GM12878 (cell line): ENCODE data around the gene PIK3R3.

ENCODE experiments used
- BHLHE40 ChIP-seq, 2 experiments: fragments of 450-650 bp in 1 of 2; IDR thresholded peaks; 2 replicates each; pipeline ENCODE4 v1.6.1; 2011 to 2017; ENCODE audit warnings: low read depth in 2 of 2, borderline replicate concordance in 1 of 2, improper control_type of control experiment in 1 of 2, low read length in 1 of 2, mild to moderate bottlenecking in 1 of 2
- CREM ChIP-seq: IDR thresholded peaks from 2 replicates; pipeline ENCODE4 v1.6.1; 2014; ENCODE audit warnings: antibody characterized with exemption, low read depth
- MXI1 ChIP-seq: fragments of 150-350 bp; IDR thresholded peaks from 2 replicates; pipeline ENCODE4 v1.6.1; 2011; ENCODE audit warnings: low read depth, mild to moderate bottlenecking, inconsistent platforms, low read length, improper control_type of control experiment
- NFIC ChIP-seq: IDR thresholded peaks from 2 replicates; pipeline ENCODE4 v1.6.1; 2012; ENCODE audit warnings: low read depth, mild to moderate bottlenecking, inconsistent platforms, low read length, moderate library complexity
- RELA ChIP-seq: fragments of 450-650 bp; IDR thresholded peaks from 2 replicates; pipeline ENCODE4 v1.8.0; 2014; ENCODE audit warnings: borderline replicate concordance; ENCODE audit not compliant: partially characterized antibody
- SPI1 ChIP-seq: IDR thresholded peaks from 2 replicates; pipeline ENCODE4 v1.6.1; 2011; ENCODE audit warnings: low read depth, mild to moderate bottlenecking, low read length, moderate library complexity, borderline replicate concordance; ENCODE audit not compliant: insufficient read depth
- SRF ChIP-seq, 2 experiments: IDR thresholded peaks; 2 replicates each; pipeline ENCODE4 v1.6.1; 2011; ENCODE audit warnings: low read depth in 2 of 2, low read length in 2 of 2, mild to moderate bottlenecking in 1 of 2, moderate library complexity in 1 of 2
- TF ChIP-seq, protein P1 (sequence below), 3 experiments: IDR thresholded peaks in 2 of 3; conservative IDR thresholded peaks in 1 of 3; 2 replicates each; pipeline ENCODE4 v1.5.1; 2011; ENCODE audit warnings: low read depth in 3 of 3, low read length in 3 of 3, mild to moderate bottlenecking in 3 of 3, control low read depth in 2 of 3, moderate library complexity in 2 of 3, inconsistent platforms in 1 of 3, mixed read lengths in 1 of 3; ENCODE audit not compliant: control insufficient read depth in 2 of 3, insufficient read depth in 1 of 3; ENCODE audit errors: extremely low read depth in 1 of 3
- TF ChIP-seq, protein P2 (sequence below): fragments of 450-650 bp; IDR thresholded peaks from 2 replicates; pipeline ENCODE4 v1.6.1; 2016; ENCODE audit warnings: mild to moderate bottlenecking

DNA sequence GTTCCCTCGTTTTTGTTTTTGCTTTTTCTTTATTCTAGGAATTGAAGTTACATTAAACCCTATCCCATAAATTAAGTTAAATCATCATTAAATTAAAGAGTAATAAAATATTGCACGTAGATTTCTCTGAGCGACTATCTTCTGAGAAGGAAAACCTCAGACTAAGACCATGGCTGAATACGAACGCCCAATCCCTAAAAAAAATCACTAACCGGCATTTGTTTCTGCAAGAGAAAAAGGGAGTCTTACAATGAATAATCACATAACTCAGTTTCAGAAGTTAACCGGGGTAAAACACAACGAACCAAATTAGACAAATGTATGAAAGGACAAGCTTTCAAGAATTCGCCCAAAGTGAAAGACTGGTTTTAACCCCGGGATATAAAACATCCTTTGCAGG, 1.3 kb downstream of the PIK3R3 start:
- TF ChIP-seq, protein P1, sequence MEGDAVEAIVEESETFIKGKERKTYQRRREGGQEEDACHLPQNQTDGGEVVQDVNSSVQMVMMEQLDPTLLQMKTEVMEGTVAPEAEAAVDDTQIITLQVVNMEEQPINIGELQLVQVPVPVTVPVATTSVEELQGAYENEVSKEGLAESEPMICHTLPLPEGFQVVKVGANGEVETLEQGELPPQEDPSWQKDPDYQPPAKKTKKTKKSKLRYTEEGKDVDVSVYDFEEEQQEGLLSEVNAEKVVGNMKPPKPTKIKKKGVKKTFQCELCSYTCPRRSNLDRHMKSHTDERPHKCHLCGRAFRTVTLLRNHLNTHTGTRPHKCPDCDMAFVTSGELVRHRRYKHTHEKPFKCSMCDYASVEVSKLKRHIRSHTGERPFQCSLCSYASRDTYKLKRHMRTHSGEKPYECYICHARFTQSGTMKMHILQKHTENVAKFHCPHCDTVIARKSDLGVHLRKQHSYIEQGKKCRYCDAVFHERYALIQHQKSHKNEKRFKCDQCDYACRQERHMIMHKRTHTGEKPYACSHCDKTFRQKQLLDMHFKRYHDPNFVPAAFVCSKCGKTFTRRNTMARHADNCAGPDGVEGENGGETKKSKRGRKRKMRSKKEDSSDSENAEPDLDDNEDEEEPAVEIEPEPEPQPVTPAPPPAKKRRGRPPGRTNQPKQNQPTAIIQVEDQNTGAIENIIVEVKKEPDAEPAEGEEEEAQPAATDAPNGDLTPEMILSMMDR (IDR thresholded peaks at IDR 0.05 in 2 of 3, conservative IDR thresholded peaks at IDR 0.05 in 1 of 3; ENCODE audit: control insufficient read depth in 2 of 3, extremely low read depth in 1 of 3, insufficient read depth in 1 of 3, low read depth in 3 of 3, low read length in 3 of 3) = no peak
- TF ChIP-seq SPI1 (no peak), RELA (no peak), SRF (IDR thresholded peaks at IDR 0.05; ENCODE audit: low read depth in 2 of 2, low read length in 2 of 2) (no peak), BHLHE40 (IDR thresholded peaks at IDR 0.05; ENCODE audit: borderline replicate concordance in 1 of 2, low read depth in 2 of 2, low read length in 1 of 2) (no peak), MXI1 (no peak), NFIC (0 out of 2 replicates have a peak, but pooled peaks have one; percentile 14), CREM (no peak)
- TF ChIP-seq, protein P2, sequence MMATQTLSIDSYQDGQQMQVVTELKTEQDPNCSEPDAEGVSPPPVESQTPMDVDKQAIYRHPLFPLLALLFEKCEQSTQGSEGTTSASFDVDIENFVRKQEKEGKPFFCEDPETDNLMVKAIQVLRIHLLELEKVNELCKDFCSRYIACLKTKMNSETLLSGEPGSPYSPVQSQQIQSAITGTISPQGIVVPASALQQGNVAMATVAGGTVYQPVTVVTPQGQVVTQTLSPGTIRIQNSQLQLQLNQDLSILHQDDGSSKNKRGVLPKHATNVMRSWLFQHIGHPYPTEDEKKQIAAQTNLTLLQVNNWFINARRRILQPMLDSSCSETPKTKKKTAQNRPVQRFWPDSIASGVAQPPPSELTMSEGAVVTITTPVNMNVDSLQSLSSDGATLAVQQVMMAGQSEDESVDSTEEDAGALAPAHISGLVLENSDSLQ = no peak
